NB4 (cell line): ENCODE data around the gene INTS12.

ENCODE experiments used
- POLR2A ChIP-seq: IDR thresholded peaks from 2 replicates; pipeline ENCODE4 v1.6.1; 2011; ENCODE audit warnings: mild to moderate bottlenecking; ENCODE audit not compliant: insufficient read length; ENCODE audit errors: extremely low read depth
- TF ChIP-seq, protein P1 (sequence below): IDR thresholded peaks from one replicate; pipeline ENCODE4 v1.5.1; 2012; ENCODE audit warnings: low read depth, low read length

DNA sequence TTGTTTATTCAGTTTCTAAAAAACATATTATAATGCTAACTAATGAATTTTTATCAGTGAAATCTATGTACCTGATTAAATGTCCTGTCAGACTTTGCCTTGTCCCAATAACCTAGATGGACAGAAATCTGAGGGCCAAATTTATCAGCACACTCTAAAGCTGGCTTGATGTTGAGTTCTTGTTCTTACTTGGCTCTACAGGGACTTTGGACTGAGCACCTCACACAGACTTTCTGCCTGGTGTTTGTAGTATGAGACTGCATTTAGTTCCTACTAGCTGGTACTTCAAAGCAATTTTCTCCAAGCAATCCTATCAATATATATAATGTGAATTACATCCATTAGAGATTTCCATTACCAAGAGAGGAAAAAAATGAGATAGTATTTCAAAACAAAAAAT is 37.8 kb downstream of the INTS12 start:
- TF ChIP-seq POLR2A, result no peak
- TF ChIP-seq, protein P1, sequence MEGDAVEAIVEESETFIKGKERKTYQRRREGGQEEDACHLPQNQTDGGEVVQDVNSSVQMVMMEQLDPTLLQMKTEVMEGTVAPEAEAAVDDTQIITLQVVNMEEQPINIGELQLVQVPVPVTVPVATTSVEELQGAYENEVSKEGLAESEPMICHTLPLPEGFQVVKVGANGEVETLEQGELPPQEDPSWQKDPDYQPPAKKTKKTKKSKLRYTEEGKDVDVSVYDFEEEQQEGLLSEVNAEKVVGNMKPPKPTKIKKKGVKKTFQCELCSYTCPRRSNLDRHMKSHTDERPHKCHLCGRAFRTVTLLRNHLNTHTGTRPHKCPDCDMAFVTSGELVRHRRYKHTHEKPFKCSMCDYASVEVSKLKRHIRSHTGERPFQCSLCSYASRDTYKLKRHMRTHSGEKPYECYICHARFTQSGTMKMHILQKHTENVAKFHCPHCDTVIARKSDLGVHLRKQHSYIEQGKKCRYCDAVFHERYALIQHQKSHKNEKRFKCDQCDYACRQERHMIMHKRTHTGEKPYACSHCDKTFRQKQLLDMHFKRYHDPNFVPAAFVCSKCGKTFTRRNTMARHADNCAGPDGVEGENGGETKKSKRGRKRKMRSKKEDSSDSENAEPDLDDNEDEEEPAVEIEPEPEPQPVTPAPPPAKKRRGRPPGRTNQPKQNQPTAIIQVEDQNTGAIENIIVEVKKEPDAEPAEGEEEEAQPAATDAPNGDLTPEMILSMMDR, result no peak
